Fibroblast of skin of scalp (primary cell): ENCODE results near the gene ATP11A.
A peak's percentile ranks its signal among the peaks of the same experiment; 100 is the strongest.
"Not testable (repeated sequence)": the region's sequence is repeated elsewhere in the genome, so short reads cannot be mapped to it uniquely, and the experiment has no call there.

Source experiments
- DNase-seq: peaks from one replicate; pipeline ENCODE4 v3.0.0-alpha.2; 2013

Gene ATP11A

GRCh38 chr13:112824429-112824828 lies 134.6 kb downstream of the ATP11A start:
- no peak for DNase-seq

- DNase-seq = no peak
Measured at GRCh38 chr13:112825071-112825470, 135.2 kb downstream of the ATP11A start.

DNA sequence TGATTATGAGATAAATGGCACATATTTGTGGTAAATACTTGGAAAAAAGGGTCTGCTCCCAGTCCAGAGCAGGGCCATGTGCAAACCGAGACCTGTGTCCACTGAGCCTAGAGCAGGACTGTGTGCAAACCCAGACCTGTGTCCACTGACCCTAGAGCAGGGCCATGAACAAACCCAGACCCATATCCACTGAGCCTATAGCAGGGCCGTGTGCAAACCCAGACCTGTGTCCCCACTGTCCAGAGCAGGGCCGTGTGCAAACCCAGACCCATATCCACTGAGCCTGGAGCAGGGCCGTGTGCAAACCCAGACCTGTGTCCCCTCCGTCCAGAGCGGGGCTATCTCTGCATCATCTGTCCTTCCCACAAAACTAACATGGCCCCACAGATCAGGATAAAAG lies 136.0 kb downstream of the ATP11A start:
- no peak for DNase-seq

- no peak for DNase-seq
Measured at GRCh38 chr13:112826565-112826964, 136.7 kb downstream of the ATP11A start.

DNA sequence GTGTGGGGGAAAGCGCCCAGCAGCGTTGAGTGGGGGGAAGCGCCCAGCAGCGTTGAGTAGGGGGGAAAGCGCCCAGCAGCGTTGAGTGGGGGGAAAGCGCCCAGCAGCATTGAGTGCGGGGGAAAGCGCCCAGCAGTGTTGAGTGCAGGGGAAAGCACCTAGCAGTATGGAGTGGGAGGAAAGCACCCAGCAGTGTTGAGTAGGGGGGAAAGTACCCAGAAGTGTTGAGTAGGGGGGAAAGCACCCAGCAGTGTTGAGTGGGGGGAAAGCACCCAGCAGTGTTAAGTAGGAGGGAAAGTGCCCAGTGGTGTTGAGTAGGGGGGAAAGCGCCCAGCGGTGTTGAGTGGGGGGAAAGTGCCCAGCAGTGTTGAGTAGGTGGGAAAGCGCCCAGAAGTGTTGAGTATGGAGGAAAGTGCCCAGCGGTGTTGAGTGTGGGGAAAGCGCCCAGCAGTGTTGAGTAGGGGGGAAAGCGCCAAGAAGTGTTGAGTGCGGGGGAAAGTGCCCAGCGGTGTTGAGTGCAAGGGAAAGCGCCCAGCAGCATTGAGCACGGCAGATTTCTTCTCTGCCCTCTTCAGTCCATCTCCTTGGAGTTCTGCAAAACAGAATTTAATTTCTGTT lies 138.4 kb downstream of the ATP11A start:
- no peak for DNase-seq

- DNase-seq = no peak
Measured at GRCh38 chr13:112828756-112829155, 138.9 kb downstream of the ATP11A start.

- DNase-seq = no peak
Measured at GRCh38 chr13:112831196-112831595, 141.4 kb downstream of the ATP11A start.

DNA sequence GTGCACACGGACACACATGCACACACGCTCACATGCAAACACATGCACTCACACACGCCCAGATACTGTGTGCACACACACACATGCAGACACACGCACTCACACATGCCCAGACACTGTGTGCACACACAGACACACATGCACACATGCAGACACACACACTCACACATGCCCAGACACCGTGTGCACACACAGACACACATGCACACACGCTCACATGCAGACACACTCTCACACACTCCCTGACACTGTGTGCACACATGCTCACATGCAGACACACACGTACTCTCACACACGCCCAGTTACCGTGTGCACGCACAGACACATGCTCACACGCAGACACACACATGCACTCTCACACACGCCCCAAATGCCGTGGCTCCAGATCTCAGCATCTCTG lies 142.0 kb downstream of the ATP11A start:
- no peak for DNase-seq

DNA sequence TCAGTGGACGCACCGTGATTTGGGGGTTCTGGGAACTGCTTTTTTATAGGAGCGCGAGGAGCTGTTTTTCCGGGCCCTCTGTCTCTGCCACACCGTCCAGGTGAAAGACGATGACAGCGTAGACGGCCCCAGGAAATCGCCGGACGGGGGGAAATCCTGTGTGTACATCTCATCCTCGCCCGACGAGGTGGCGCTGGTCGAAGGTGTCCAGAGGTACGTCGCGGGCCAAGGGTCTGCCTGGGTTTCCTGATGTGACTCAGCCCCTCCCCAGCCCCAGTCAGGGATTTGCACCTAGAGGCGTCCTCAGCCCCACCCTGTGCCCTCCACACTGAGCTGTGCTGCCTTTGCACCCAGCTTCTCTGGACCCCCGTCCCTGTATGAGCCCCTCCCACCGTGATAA lies 143.0 kb downstream of the ATP11A start:
- no peak for DNase-seq

DNA sequence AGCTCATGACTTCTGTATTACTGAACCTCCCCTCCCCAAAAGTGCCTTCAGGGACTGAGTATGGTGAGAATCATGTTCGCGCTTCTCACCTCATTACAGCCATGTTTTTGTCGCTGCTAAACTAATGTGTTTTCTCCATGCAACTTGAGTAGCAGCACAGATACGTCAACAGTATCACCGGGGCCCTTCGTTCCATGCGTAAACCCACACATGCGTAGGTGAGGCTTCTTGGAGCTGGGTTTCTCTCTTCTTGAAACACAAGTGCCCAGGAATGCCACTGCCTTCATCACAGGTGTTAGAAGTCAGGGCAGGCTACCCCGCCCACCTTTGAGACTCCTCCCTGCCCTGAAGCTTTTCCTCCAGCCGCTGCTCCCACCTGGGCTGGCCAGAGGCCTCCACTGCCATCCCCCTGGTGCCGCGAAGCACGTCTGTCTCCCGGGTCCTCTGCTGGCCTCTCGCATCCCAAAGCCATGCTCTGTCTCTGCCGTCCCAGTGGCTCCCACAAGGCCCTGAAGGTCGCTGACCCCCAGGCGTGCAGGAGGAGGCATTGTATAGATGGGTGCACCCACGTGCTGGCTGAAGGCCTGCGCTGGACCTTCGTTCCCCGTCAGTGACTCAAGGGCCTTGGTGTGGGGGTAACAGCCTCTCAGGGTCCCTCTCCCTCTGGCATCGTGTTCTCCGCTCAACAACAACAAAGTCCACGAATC lies 143.9 kb downstream of the ATP11A start:
- DNase-seq = no peak

- no peak for DNase-seq
Measured at GRCh38 chr13:112835344-112835743, 145.5 kb downstream of the ATP11A start.

DNA sequence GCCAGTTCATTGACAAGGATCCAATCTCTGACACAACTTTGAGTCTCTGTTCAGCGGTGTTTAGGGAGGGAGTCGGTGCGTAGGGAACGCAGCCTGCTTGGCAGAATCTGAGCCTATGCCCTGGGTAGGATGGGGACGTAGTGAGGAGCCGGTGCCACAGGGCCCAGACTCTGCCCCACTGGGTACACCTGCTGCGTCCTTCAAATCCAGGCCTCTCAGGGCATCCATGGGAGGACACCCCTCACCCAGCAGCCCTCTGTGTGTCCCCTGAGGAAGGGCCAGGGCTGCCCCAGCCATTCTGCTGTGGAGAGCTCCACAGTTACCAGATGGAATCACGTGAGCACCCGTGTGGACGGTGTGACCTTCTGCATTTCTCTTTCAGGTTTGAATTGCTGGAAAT lies 146.0 kb downstream of the ATP11A start:
- DNase-seq = no peak

DNA sequence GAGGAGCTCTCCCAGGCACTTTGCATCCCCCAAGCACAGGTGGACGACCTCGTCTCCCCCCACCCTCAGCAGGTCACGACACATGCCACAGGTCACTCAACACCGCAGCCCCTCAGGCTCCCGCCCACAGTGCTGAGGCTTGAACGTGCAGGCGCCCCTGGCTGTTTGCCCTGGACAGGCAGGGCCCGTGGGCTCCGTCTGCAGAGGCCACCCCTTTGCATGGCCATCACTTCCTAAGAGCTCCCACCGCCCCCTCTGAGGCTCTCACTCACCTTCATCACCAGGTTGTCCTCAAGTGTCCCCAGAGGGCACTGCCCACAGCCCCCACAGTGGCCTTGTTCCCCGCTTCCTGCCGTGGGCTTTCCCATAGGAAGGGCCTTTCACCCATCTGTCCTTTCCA lies 147.1 kb downstream of the ATP11A start:
- no peak for DNase-seq

DNA sequence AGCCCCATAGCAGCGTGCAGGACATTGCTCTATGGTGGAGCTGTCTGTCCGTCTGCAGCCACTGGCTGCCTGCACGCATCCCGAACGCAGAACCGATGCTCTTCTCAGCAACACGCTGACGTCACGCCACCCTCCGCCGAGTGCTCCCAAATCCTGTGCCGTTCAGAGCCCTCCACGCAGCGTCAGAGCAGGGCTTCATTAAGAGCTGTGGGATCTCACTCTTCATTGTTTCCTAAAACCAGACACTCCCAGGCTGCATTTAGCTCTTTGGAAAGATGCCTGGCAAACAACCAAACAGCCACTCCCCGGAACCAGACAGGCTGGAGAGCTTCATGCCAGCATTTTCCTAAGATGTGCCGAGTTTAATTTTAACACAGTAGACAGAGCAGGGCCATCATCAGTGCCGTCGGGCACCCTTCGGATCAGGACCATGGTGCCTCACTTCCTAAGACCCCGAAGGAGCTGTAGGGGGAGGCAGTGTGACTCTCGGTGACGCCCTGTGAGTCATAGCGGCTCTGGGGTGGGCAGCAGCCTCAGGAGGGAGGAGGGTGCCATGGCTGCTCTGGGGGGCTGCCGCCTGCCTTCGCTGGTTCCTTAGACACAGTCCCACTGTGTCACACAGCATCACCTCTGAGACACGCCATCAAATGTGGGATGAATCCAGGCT lies 147.7 kb downstream of the ATP11A start:
- DNase-seq = peak; percentile 30

GRCh38 chr13:112838038-112838841 lies 148.4 kb downstream of the ATP11A start:
- no peak for DNase-seq

DNA sequence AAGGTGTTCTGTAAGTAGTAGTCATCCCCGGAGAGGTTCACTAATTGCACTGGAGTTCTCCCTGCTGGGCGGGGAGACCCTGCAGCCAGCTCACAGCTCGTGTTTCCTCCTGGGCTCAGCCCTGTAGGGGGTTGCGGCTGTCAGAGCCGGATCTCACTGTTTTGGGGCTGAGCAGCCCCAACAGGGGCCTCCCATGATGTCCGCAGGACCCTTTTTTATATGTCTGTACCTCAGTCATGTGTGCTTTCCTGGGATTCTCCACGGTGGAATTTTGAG lies 148.9 kb downstream of the ATP11A start:
- DNase-seq = no peak

GRCh38 chr13:112839356-112840105 lies 149.7 kb downstream of the ATP11A start:
- peak; percentile 77 for DNase-seq

DNA sequence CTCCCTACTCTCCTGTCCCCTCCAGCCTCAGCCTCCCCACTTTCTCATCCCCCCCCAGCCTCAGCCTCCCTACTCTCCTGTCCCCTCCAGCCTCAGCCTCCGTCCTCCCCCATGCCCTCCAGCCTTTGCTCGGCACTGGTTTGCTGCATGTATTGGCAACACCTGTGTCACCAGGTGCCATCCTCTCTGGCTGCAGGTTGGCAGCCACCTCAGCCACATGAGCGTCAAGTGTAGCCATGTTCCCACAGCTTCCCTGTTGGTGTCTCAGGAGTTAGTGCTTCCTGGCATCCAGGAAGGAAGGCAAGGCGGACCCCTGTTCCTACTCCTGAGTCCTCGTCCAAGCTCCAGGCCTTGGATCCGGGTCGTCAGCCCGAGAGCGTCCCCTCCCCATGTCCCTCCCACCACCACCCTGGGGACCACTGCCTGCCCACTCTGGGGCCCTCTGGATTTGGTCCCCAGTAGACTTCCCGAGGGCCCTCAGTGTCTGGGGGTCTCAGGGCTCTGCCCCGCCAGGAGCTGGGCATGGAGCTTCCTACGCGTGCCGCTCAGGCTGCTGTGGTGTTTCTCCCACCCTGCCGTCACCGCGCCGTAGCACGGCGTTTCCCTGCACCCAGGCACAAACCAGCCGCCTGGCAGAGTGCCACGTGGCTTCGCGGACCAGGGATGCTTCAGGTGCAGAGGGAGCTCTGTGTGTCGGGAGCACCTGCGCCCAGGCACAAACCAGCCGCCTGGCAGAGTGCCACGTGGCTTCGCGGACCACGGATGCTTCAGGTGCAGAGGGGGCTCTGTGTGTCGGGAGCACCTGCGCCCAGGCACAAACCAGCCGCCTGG lies 150.8 kb downstream of the ATP11A start:
- no peak for DNase-seq

DNA sequence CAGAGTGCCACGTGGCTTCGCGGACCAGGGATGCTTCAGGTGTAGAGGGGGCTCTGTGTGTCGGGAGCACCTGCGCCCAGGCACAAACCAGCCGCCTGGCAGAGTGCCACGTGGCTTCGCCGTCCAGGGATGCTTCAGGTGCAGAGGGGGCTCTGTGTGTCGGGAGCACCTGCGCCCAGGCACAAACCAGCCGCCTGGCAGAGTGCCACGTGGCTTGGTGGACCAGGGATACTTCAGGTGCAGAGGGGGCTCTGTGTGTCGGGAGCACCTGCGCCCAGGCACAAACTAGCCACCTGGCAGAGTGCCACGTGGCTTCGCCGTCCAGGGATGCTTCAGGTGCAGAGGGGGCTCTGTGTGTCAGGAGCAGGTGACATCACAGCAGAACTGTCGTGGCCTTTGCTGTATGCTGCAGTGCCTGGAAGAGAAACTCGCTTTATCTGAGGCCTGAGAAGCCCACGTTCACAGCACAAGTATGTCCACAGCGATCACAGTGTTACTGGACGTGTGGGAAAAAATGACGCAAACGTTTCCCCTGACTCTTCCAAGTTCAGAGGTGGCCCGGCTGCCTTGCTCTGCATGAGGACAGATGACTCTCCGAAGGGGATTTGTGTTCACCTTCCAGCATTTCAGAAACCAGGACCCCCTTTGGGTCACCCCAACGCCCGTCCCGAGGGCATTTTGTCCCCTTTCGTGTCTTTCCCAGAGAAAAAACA lies 151.6 kb downstream of the ATP11A start:
- DNase-seq = not testable (repeated sequence)

DNA sequence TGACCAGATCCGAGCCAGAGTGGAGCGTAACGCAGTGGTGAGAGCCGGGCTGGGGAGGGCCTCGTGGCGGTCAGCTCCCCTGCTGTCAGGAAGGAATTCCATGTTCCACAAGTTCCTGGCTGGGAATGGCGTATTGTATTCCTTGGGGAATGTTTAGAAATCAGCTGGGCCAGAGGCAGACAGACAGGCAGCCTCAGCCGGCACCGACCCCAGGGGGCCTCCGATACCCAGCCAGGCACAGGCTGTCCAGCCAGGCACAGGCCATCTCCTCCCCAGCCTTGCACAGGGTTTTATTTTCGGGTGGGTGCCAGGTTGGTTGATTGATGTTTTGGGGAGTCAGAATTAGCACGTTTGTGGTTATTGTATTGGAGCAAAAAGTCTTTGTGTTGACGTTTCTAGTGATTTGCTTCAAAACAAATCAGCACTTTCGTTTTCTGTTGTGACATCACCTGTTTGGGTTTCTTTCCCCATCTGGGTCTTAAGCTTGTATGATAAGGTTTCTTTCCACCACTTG lies 152.6 kb downstream of the ATP11A start:
- DNase-seq = peak; percentile 81

DNA sequence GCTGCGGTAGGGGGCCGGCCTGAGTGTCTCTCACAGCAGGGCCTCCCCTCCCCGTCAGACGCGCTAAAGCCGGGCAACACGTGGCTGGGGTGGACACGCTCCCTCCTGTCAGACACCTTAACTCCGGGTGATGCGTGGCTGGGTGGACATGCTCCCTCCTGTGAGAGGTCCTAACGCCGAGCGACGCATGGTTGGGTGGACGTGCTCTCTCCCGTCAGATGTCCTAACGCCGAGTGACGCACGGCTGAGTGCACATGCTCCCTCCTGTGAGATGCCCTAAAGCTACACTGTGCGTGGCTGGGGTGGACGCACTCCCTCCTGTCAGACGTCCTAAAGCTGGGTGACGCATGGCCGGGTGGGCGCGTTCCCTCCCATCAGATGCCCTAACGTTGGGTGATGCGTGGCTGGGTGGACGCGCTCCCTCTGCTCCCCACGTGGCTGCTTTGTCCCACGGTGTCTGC lies 153.1 kb downstream of the ATP11A start:
- DNase-seq = no peak
